Activated T-cell treated with anti-CD3 and anti-CD28 coated beads, Interleukin-2, amount 50 U/mL, for 4 hours (primary cell): Measurements from ENCODE around the gene GNAI1. TPM values are rescaled to one million over a fixed set of nuclear protein-coding genes. Genes with fewer than 3 reads are reported as not detected.
A peak's percentile ranks its signal among the peaks of the same experiment; 100 is the strongest.

Experiments
- ATAC-seq, 2 donors: fragments of 200-7000 bp; cut with Tn5 transposase; one replicate each; pipeline ENCODE4 v1.10.0; 2021
- DNase-seq: peaks from one replicate; pipeline ENCODE4 v3.0.0-alpha.2; 2020
- H3K27me3 Mint-ChIP-seq: one replicate; pipeline ENCODE4 v1.8.0; 2021; ENCODE audit warnings: low read depth, mixed read lengths
- H3K36me3 Mint-ChIP-seq: one replicate; pipeline ENCODE4 v1.8.0; 2022; ENCODE audit warnings: mixed read lengths; ENCODE audit not compliant: insufficient read depth
- H3K4me1 Mint-ChIP-seq: one replicate; pipeline ENCODE4 v1.8.0; 2021; ENCODE audit warnings: low read depth, mixed read lengths
- H3K4me3 Mint-ChIP-seq: one replicate; pipeline ENCODE4 v1.8.0; 2021; ENCODE audit warnings: mild to moderate bottlenecking, moderate library complexity, mixed read lengths
- H3K9me3 Mint-ChIP-seq: one replicate; pipeline ENCODE4 v1.8.0; 2021; ENCODE audit warnings: mixed read lengths
- total RNA-seq, 3 donors: library from RNA; stranded (reverse); gene quantifications; one replicate each; pipeline ENCODE4 v1.2.1, GENCODE V29; 2021

GNAI1 gene
- total RNA-seq, 3 donors from 2014 or later = 2.0 to 7.2 (median 3.8) TPM

DNA sequence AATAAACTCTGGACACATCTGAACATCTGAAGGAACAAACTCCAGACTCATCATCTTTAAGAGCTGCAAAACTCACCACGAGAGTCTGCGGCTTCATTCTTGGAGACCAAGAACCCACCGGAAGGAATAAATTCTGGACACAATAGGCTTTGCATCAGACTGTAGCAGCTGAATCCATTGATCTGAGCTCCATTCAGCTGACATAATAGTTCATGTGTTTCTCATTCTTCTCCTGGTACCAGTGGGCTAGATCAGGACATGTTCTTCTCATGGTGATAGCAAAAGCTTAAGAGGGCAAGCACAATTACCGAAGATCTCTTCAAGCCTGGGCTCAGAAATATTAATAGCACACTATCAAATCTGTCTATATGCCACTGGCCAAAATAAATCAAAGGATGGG, 20.5 kb upstream of the GNAI1 start:
- no peak for ATAC-seq

DNA sequence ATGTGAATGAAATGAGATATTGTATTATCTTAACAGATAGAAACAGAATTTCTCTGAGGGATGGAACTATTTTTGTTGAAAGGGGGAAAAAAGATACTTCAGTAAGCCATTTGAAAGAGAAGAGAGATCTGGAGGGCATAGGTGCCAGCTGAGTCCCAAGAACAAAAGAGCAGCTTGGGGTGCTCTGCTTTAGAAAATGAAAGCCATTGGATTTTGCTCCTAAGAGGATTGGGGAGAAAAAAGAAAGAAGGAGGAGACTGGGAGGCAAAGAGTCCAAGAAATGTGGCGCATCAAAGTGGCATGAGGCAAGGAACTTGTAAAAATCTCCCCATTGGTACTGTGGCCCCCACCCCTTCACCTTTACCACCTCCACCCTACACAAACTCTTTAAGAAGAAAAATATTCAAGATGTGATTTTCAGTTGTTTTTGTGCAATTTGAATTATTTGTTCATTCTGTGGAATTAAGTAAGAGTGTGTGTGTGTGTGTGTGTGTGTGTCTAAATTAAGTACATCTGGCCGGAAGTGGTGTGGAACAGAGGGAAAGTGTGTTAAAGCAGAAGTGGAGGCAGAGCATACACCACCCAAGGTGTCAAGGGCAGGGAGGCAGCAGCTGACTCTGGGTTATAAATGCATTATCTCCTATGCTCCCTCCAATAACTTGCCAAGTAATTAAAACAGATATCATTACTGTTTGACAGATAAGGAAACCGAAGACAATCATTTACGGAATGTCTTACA, 9.9 kb upstream of the GNAI1 start:
- DNase-seq (no peak), ATAC-seq (no peak)
- Mint-ChIP-seq H3K4me1 (no peaks in the 10 kb centered on the region), H3K4me3 (no peak overlapping the region), H3K36me3 (no peaks in the 10 kb centered on the region), H3K27me3 (no peaks in the 10 kb centered on the region), H3K9me3 (peaks cover 6% of the 10 kb centered on the region)

More for the DNA sequence above, 20.5 kb upstream of the GNAI1 start:
- H3K4me3 Mint-ChIP-seq = no peak overlapping the region
- peaks cover 4% of the 10 kb centered on the region for H3K9me3 Mint-ChIP-seq
- no peaks in the 10 kb centered on the region for H3K4me1 Mint-ChIP-seq
- no peaks in the 10 kb centered on the region for H3K27me3 Mint-ChIP-seq
- H3K36me3 Mint-ChIP-seq = no peaks in the 10 kb centered on the region
- no peak for DNase-seq

DNA sequence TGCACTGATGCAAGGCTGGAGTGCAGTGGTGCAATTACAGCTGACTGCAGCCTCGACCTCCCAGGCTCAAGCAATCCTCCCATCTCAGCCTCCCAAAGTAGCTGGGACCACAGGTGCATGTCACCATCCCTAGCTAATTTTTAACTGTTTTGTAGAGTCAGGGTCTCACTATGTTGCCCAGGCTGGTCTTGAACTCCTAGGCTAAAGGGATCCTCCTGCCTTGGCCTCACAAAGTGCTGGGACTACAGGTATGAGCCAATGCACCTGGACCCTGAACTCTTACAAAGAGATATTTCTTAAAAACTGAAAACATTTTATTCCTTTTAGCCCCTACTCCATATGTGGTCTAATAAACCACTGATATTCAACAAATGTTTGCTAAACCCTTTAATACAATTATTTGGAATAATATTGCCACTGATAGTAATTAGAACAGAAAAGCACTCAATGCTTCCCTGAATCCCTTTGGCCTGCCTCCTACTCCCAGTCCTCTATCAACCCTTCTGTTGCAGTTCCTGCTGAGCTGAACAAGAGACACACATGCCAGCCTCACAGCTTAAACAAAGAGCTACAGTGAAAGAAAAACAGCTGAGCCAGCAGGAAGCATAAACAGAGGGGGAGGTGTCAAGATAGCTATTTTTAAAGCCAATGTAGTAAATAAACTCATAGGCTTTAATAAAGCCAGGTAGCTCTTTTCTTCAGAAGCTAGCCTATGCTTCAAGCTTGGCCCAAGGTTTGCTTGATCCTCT, 7.0 kb upstream of the GNAI1 start:
- no peak overlapping the region for H3K4me3 Mint-ChIP-seq
- no peaks in the 10 kb centered on the region for H3K4me1 Mint-ChIP-seq
- no peaks in the 10 kb centered on the region for H3K27me3 Mint-ChIP-seq
- H3K9me3 Mint-ChIP-seq = no peaks in the 10 kb centered on the region
- no peak for ATAC-seq
- no peaks in the 10 kb centered on the region for H3K36me3 Mint-ChIP-seq
- no peak for DNase-seq

DNA sequence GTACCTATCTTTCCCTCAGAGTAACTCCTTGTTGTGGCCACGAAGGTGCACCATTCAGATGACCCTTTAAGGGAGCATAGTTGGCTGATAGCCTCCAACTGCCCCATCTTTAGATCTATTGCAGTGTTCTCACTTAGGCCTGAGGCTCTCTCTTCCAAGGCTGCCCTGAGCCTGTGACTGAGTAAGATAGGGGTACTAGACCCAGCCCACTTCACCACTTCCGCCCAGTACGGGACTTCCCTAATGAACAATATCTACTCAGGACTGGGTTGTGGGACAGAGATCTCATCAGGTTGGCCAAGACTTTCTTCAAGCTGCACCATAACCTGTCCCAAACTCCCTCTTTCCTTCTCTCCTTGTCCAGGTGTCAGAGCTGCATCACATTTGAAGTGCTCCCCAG, 5.7 kb upstream of the GNAI1 start:
- Mint-ChIP-seq H3K4me1 (peaks cover 2% of the 10 kb centered on the region), H3K4me3 (no peak overlapping the region), H3K36me3 (no peaks in the 10 kb centered on the region), H3K27me3 (peaks cover 11% of the 10 kb centered on the region), H3K9me3 (no peaks in the 10 kb centered on the region)
- no peak for DNase-seq
- no peak for ATAC-seq

DNA sequence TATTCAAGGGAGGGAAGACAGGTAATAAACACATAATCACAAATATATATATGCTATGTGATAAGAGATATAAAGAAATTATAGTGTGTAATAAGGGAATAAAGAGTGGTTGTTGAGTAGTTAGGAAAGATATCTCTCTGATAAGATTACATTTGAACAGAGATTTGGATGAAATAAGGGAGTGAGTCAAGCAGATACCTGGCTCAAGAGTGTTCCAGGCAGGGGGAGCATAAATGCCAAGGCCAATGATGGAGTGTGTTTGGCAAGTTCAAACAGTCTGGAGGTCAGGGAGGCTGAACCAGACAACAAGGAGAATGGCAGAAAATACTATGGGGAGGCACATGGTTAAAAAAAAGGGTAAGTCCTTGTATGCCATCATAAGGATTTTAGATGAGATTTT, 4.8 kb upstream of the GNAI1 start:
- Mint-ChIP-seq H3K36me3 (no peaks in the 10 kb centered on the region), H3K9me3 (no peaks in the 10 kb centered on the region), H3K4me1 (peaks cover 4% of the 10 kb centered on the region), H3K4me3 (no peak overlapping the region), H3K27me3 (peaks cover 16% of the 10 kb centered on the region)
- no peak for DNase-seq
- ATAC-seq = no peak

DNA sequence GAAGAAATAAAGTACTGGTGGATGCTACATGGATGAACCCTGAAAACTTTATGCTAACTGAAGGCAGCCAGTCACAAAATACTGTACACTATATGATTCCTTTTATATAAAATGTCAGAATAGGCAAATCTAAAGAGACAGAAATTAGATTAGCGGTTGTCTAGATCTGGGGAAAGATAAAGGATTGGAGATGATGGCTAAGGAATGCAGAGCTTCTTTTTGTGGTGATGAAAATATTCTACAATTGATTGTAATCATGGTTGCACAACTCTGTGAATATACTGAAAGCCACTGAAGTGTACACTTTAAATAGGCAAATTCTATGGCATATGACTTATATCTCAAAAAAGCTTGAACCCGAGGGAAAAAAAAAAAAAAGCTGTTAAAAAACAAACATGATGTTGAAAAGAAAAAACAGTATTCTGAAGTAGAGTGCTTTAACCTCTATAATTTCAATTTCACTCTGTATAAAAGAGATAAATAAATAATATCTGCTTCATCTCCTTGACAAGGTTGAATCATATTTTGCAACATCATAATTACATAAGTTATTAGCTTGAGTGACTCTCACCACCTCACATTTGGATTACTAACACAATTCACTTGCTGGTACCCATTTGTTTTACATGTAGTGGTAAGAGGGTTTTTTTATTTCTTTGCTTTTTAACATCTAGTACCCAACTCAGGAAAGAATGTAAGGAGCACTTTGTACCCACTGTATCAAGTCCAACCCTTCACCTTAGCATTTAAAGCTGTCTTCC, 2.8 kb upstream of the GNAI1 start:
- Mint-ChIP-seq H3K27me3 (peaks cover 26% of the 10 kb centered on the region), H3K4me3 (no peak overlapping the region), H3K9me3 (no peaks in the 10 kb centered on the region), H3K4me1 (peaks cover 14% of the 10 kb centered on the region), H3K36me3 (no peaks in the 10 kb centered on the region)
- ATAC-seq (no peak), DNase-seq (no peak)

DNA sequence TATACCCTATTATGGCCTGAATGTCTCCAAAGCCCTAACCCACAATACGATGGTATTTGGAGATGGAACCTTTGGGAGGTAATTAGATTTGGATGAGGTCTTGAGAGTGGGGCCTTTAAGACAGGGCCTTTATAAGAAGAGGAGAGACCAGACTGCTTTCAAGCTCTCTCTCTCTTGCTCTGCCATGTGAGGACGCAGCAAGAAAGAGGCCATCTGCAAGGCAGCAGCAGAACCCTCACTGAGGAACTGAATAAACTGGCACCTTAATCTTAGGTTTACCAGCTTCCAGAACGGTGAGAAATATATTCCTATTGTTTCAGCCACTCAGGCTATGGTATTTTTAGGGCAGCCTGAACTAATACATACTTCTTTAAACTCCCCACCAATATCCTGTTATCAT, 2.0 kb upstream of the GNAI1 start:
- Mint-ChIP-seq H3K36me3 (no peaks in the 10 kb centered on the region), H3K4me1 (peaks cover 16% of the 10 kb centered on the region), H3K9me3 (no peaks in the 10 kb centered on the region), H3K4me3 (no peak overlapping the region), H3K27me3 (peaks cover 29% of the 10 kb centered on the region)
- ATAC-seq (no peak), DNase-seq (no peak)

DNA sequence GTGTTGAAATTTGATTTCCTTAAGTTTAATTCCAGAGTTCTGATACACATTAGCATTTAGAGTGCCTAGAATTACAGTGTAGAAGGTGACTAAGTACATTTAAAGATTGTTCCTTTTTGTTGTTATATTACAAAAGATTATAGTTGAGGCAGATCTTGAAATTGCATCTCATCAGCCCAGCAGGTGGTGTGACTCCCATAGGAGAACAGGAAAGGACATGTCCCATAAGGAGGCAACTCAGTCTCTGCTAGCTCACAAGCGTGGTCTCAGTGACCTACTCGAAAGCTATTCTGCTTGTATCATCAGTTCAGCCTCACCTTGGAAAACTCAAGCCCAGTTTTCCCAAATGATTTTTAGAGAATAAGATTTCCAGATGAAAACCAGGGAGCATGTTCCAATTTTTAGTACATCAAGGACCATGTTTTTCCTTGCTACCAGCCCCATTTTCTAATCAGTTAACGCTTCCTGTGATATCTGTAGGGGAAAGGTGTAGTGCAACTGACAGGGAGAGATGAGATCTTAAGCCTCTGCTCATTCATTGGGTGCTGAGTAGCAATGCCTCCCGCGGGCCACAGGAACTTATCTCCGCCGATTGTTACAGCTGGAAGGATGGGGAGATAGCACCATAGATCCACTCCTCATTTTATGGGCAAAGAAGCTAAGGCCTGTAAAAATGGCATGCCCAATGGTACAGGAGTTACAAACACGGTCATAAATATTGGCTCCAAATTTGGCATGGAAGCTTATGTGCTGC, 1.1 kb upstream of the GNAI1 start:
- DNase-seq = no peak
- H3K36me3 Mint-ChIP-seq = no peaks in the 10 kb centered on the region
- no peaks in the 10 kb centered on the region for H3K9me3 Mint-ChIP-seq
- H3K27me3 Mint-ChIP-seq = peaks cover 31% of the 10 kb centered on the region
- peaks cover 18% of the 10 kb centered on the region for H3K4me1 Mint-ChIP-seq
- H3K4me3 Mint-ChIP-seq = peak overlapping the region; percentile 62
- ATAC-seq = no peak

DNA sequence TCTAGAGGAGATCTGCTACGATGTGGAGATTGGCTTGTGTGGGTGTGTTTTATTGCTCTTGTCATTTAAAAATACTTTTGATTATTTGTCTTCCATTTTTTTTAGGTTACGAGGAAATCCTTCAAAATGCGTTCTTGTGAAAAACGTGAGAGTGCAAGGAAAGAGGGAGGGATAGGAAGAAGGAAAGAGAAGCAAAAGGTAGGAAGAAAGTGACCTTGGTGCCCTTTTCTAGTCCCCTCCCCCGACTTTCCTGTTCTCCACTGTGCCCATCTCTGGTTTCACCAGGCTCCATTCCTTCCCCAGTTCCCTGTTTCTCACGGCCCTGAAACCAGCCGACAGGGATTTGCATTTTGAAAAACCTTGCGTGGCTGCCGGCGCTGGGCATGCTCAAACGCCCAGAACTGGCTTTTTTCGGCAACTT, 506 bp upstream of the GNAI1 start:
- ATAC-seq (no peak), DNase-seq (no peak)
- H3K36me3 Mint-ChIP-seq = no peaks in the 10 kb centered on the region
- H3K4me3 Mint-ChIP-seq = peak overlapping the region; percentile 62
- H3K9me3 Mint-ChIP-seq = no peaks in the 10 kb centered on the region
- H3K27me3 Mint-ChIP-seq = peaks cover 34% of the 10 kb centered on the region
- peaks cover 18% of the 10 kb centered on the region for H3K4me1 Mint-ChIP-seq

DNA sequence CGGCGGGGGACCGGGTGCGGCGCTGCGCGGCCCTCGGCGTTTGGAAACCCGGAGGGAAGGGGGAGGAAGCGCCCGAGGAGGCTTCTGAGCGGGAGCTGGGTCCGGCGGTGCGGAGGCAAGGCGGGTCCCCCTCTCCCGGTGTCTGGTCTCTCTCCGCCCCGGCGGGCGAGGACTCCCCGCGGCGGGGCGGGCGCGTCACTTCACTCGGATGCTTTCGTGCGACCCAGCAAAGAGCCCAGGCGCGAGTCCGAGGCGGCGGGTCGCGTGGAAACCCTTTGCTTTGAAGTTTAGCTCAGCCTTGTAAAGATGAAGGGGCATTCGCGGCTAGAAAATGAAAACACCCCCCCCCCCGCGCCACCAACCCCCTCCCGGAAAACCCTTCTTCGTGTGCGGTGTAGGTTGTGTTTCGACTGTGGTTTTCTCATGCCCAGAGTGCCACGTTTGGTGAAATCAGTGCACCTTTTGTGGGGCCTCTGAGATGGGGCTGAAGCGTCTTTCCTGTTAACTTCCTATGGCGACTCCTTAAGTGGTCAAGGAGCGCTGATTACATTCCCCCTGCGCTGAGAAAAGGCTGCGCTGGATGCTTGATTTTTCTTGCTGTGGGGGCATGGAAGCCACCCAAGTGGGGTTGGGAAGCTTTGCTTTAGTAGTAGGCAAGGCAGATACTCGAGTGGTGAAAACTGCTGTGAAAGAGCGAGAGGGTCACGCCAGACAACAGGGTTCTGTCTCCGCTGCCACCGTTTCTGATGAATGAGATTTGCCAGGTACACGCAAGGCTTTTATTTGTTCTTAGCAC, 876 bp downstream of the GNAI1 start:
- DNase-seq = no peak
- ATAC-seq = peak; percentile 30 to 35
- peak overlapping the region; percentile 65 for H3K4me3 Mint-ChIP-seq
- H3K4me1 Mint-ChIP-seq = peaks cover 18% of the 10 kb centered on the region
- no peaks in the 10 kb centered on the region for H3K9me3 Mint-ChIP-seq
- no peaks in the 10 kb centered on the region for H3K36me3 Mint-ChIP-seq
- H3K27me3 Mint-ChIP-seq = peaks cover 37% of the 10 kb centered on the region

DNA sequence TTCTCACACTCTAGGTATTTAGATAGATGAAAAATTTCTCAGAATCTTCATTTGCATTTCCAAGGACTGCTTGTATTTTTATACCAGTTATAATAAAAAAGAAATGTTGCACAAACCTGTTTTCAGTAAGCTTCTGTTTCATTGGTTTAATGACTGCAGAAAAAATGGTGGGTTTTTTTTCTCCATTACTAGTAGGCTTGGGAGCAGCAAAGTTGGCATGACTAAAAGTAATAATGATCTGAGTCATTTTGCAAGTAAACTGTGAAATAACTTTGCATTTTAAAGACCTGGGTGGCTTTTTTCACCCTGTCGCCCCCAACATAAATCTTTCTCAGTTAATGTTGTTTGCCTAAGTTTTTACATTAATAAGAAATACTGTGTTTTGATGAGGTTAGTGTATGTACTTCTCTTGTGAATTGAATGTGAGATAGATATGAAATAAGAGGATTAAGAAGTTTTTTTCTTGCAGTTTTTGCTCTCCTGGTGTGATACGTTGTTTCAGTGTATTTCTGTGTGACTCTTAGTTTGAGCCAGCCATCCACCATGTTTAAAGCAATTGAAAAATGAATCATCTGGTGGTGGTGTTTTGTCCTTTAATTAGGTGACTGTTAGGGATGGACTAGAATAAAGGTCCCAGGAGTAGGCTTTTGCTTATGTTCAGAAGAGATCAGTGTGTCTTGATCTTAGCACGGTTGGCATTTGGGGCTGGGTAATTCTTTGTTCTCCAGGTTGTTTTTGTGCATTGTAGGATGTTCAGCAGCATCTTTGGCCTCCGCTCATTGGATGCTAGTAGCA, 1.8 kb downstream of the GNAI1 start:
- ATAC-seq (peak; percentile 50 to 59), DNase-seq (no peak)
- no peaks in the 10 kb centered on the region for H3K9me3 Mint-ChIP-seq
- peaks cover 38% of the 10 kb centered on the region for H3K27me3 Mint-ChIP-seq
- no peaks in the 10 kb centered on the region for H3K36me3 Mint-ChIP-seq
- H3K4me3 Mint-ChIP-seq = peak overlapping the region; percentile 65
- H3K4me1 Mint-ChIP-seq = peaks cover 18% of the 10 kb centered on the region

DNA sequence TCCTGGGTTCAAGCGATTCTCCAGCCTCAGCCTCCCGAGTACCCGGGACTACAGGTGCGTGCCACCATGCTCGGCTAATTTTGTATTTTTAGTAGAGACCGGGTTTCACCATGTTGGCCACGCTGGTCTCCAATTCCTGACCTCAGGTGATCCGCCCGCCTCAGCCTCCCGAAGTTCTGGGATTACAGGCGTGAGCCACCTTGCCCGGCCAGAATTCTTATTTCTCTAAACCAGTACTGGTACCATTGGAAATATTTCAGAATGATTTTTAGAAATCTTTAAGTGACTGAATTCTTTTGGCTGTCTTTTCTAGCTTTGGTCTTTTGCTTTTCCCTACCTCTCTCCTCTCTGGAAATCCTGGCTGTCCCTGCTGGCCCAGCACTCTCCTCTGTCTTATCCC, 2.8 kb downstream of the GNAI1 start:
- ATAC-seq = no peak
- peaks cover 18% of the 10 kb centered on the region for H3K4me1 Mint-ChIP-seq
- H3K4me3 Mint-ChIP-seq = no peak overlapping the region
- H3K27me3 Mint-ChIP-seq = peaks cover 38% of the 10 kb centered on the region
- H3K36me3 Mint-ChIP-seq = no peaks in the 10 kb centered on the region
- no peaks in the 10 kb centered on the region for H3K9me3 Mint-ChIP-seq
- DNase-seq = no peak

DNA sequence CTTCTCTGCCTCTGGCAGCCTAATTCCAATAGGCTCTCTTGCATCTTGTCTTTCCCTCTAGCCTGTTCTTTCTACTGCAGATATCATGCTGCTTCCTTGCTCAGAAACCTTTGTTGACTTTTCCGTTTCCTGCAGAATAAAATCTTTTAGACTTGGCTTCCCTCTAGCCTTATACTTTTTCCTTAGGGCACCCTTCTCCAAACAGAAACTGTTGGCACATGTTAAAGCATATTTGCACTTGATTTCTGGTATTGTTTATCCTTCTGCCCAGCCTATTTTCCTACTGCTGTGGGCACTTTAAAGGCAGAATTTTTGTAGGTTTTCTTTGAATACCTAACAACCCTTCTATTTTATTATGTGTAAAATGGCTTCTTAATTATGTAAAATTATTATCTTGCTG, 4.6 kb downstream of the GNAI1 start:
- H3K27me3 Mint-ChIP-seq = peaks cover 24% of the 10 kb centered on the region
- H3K36me3 Mint-ChIP-seq = no peaks in the 10 kb centered on the region
- no peaks in the 10 kb centered on the region for H3K9me3 Mint-ChIP-seq
- H3K4me1 Mint-ChIP-seq = peaks cover 14% of the 10 kb centered on the region
- no peak for ATAC-seq
- H3K4me3 Mint-ChIP-seq = no peak overlapping the region
- no peak for DNase-seq
